IPS DF 6.9 (cell line): ENCODE measurements around the gene AGBL4.

ENCODE experiments used
- DNase-seq: peaks from one replicate; pipeline ENCODE4 v3.0.0-alpha.2; 2013; ENCODE audit warnings: low read depth, low spot score
- H3K27ac ChIP-seq: one replicate; pipeline ENCODE4 v1.5.1; 2013; ENCODE audit warnings: low read length, control low read depth
- H3K27me3 ChIP-seq: 2 replicates; pipeline ENCODE4 v1.6.1; 2013; ENCODE audit warnings: mild to moderate bottlenecking, low read length; ENCODE audit not compliant: control insufficient read depth, insufficient read depth
- H3K36me3 ChIP-seq: 2 replicates; pipeline ENCODE4 v1.6.1; 2013; ENCODE audit warnings: low read length; ENCODE audit not compliant: control insufficient read depth, insufficient read depth
- H3K4me1 ChIP-seq: 2 replicates; pipeline ENCODE4 v1.6.1; 2013; ENCODE audit warnings: low read length; ENCODE audit not compliant: control insufficient read depth, insufficient read depth
- H3K4me3 ChIP-seq: 2 replicates; pipeline ENCODE4 v1.5.1; 2013; ENCODE audit warnings: mild to moderate bottlenecking, low read length
- H3K9me3 ChIP-seq: 2 replicates; pipeline ENCODE4 v1.6.1; 2013; ENCODE audit warnings: low read length, inconsistent platforms; ENCODE audit not compliant: control insufficient read depth, insufficient read depth
- WGBS: extraction: QIAGEN DNeasy Blood & Tissue Kit; methylation state at CpG from one replicate; pipeline ENCODE4 v1.1.7; 2013; ENCODE audit warnings: mixed read lengths, missing lambda C conversion rate; ENCODE audit not compliant: insufficient read length, insufficient coverage; 5-methylcytosine and 5-hydroxymethylcytosine counted together

AGBL4 gene

GRCh38 chr1:49728377-49728776, 295.4 kb downstream of the AGBL4 start:
- peaks cover 5% of the 10 kb centered on the region; the same call in 1 of the 2 replicates for H3K9me3 ChIP-seq
- no peak for DNase-seq
- no peaks in the 10 kb centered on the region for H3K27me3 ChIP-seq
- no peak overlapping the region for H3K27ac ChIP-seq
- WGBS, result no CpG with 5 or more reads among the region's 1 CpG
- H3K36me3 ChIP-seq, result no peaks in the 10 kb centered on the region
- no peaks in the 10 kb centered on the region for H3K4me1 ChIP-seq
- H3K4me3 ChIP-seq, result no peak overlapping the region

- Histone ChIP-seq H3K4me1 (no peaks in the 10 kb centered on the region), H3K27me3 (no peaks in the 10 kb centered on the region), H3K4me3 (no peak overlapping the region), H3K9me3 (peaks cover 2% of the 10 kb centered on the region; the same call in 1 of the 2 replicates), H3K36me3 (no peaks in the 10 kb centered on the region), H3K27ac (no peak overlapping the region)
- no CpG with 5 or more reads among the region's 1 CpG for whole genome bisulfite sequencing
- DNase-seq, result no peak
Measured at GRCh38 chr1:49723662-49724061, 300.1 kb downstream of the AGBL4 start.

GRCh38 chr1:49694251-49694827, 329.4 kb downstream of the AGBL4 start:
- Histone ChIP-seq H3K4me3 (no peak overlapping the region), H3K9me3 (peaks cover 4% of the 10 kb centered on the region), H3K4me1 (no peaks in the 10 kb centered on the region), H3K27me3 (no peaks in the 10 kb centered on the region), H3K36me3 (no peaks in the 10 kb centered on the region), H3K27ac (no peak overlapping the region)
- no peak for DNase-seq
- no CpG with 5 or more reads among the region's 4 CpGs for WGBS

- H3K27me3 ChIP-seq, result no peaks in the 10 kb centered on the region
- no peaks in the 10 kb centered on the region for H3K36me3 ChIP-seq
- H3K27ac ChIP-seq, result no peak overlapping the region
- no CpG with 5 or more reads among the region's 3 CpGs for WGBS
- H3K9me3 ChIP-seq, result peaks cover 4% of the 10 kb centered on the region
- no peak overlapping the region for H3K4me3 ChIP-seq
- H3K4me1 ChIP-seq, result no peaks in the 10 kb centered on the region
- no peak for DNase-seq
Measured at GRCh38 chr1:49686107-49686506, 337.6 kb downstream of the AGBL4 start.

- H3K36me3 ChIP-seq, result no peaks in the 10 kb centered on the region
- no peak for DNase-seq
- H3K4me1 ChIP-seq, result no peaks in the 10 kb centered on the region
- H3K27me3 ChIP-seq, result no peaks in the 10 kb centered on the region
- H3K4me3 ChIP-seq, result no peak overlapping the region
- WGBS, result no CpG with 5 or more reads among the region's 2 CpGs
- peaks cover 4% of the 10 kb centered on the region for H3K9me3 ChIP-seq
- H3K27ac ChIP-seq, result no peak overlapping the region
Measured at GRCh38 chr1:49677706-49678105, 346.0 kb downstream of the AGBL4 start.

GRCh38 chr1:49651136-49651535, 372.6 kb downstream of the AGBL4 start:
- WGBS, result no CpG with 5 or more reads among the region's 3 CpGs
- H3K27ac ChIP-seq, result no peak overlapping the region
- no peaks in the 10 kb centered on the region for H3K27me3 ChIP-seq
- no peak overlapping the region for H3K4me3 ChIP-seq
- H3K36me3 ChIP-seq, result no peaks in the 10 kb centered on the region
- peaks cover 12% of the 10 kb centered on the region for H3K9me3 ChIP-seq
- no peak for DNase-seq
- H3K4me1 ChIP-seq, result no peaks in the 10 kb centered on the region

- Histone ChIP-seq H3K27ac (no peak overlapping the region), H3K9me3 (peaks cover 8% of the 10 kb centered on the region)
Measured at GRCh38 chr1:49630156-49630555, 393.6 kb downstream of the AGBL4 start.

GRCh38 chr1:49627781-49628180, 396.0 kb downstream of the AGBL4 start:
- no CpG with 5 or more reads among the region's 3 CpGs for WGBS
- H3K4me1 ChIP-seq, result no peaks in the 10 kb centered on the region

More at GRCh38 chr1:49630156-49630555, 393.6 kb downstream of the AGBL4 start:
- Histone ChIP-seq H3K27me3 (no peaks in the 10 kb centered on the region), H3K4me3 (no peak overlapping the region), H3K4me1 (no peaks in the 10 kb centered on the region), H3K36me3 (no peaks in the 10 kb centered on the region)
- no CpG with 5 or more reads among the region's 2 CpGs for WGBS
- no peak for DNase-seq

GRCh38 chr1:49626472-49626871, 397.3 kb downstream of the AGBL4 start:
- no peaks in the 10 kb centered on the region for H3K36me3 ChIP-seq
- peaks cover 4% of the 10 kb centered on the region for H3K9me3 ChIP-seq
- H3K27me3 ChIP-seq, result no peaks in the 10 kb centered on the region
- H3K4me3 ChIP-seq, result no peak overlapping the region
- no peak for DNase-seq
- H3K27ac ChIP-seq, result no peak overlapping the region
- no peaks in the 10 kb centered on the region for H3K4me1 ChIP-seq

More at GRCh38 chr1:49627781-49628180, 396.0 kb downstream of the AGBL4 start:
- Histone ChIP-seq H3K9me3 (peaks cover 8% of the 10 kb centered on the region), H3K4me3 (no peak overlapping the region), H3K36me3 (no peaks in the 10 kb centered on the region), H3K27me3 (no peaks in the 10 kb centered on the region), H3K27ac (no peak overlapping the region)
- DNase-seq, result no peak

- H3K36me3 ChIP-seq, result no peaks in the 10 kb centered on the region
- H3K4me3 ChIP-seq, result no peak overlapping the region
- H3K4me1 ChIP-seq, result no peaks in the 10 kb centered on the region
- H3K27ac ChIP-seq, result no peak overlapping the region
- H3K27me3 ChIP-seq, result no peaks in the 10 kb centered on the region
- H3K9me3 ChIP-seq, result peaks cover 3% of the 10 kb centered on the region
- no CpG with 5 or more reads among the region's 3 CpGs for WGBS
- no peak for DNase-seq
Measured at GRCh38 chr1:49622877-49623276, 400.9 kb downstream of the AGBL4 start.

GRCh38 chr1:49606082-49606481, 417.7 kb downstream of the AGBL4 start:
- Histone ChIP-seq H3K27ac (no peak overlapping the region), H3K4me3 (no peak overlapping the region), H3K27me3 (no peaks in the 10 kb centered on the region), H3K9me3 (no peaks in the 10 kb centered on the region; the same call in none of the 2 replicates), H3K36me3 (no peaks in the 10 kb centered on the region), H3K4me1 (no peaks in the 10 kb centered on the region)
- WGBS, result no CpG with 5 or more reads among the region's 5 CpGs
- DNase-seq, result no peak
